ENCODE data around the gene NACC2. TPM values are rescaled to one million over a fixed set of nuclear protein-coding genes. Genes with fewer than 3 reads are reported as not detected.

Gene NACC2
- total and polyA plus RNA-seq, 2 experiments from 2014 or later, result 11.0 to 13.0 TPM

DNA sequence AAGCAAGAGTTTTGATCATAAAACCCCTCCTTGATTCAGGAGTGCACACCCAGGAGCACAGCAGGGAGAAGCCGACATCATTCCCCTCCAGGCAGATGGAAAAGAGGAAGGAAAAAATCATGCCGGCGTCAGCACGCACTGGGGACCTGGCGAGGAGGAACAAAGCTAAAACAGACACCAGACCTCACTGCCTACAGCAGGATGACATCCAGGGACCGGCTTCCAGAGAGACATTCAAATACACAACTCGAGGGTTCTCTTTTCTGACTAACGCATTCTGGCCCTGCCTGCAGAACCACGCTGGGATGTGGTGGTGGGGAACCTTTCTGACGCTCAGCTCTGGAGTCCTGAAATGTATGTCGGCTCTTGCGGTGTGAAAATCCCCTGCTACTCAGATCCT is 136.6 kb downstream of the NACC2 start:
- WGBS (ENCODE audit: low lambda C conversion rate, missing lambda C conversion rate), result 93% methylated on average over 12 of the region's 12 CpGs
- H3K27ac ChIP-seq, result no peak overlapping the region
- DNase-seq (ENCODE audit: low spot score), result no peak
- H3K79me2 ChIP-seq, result peaks cover 61% of the 10 kb centered on the region
- no peaks in the 10 kb centered on the region for H3K9me3 ChIP-seq (ENCODE audit: low read depth)
- peaks cover 7% of the 10 kb centered on the region for H4K20me1 ChIP-seq (ENCODE audit: insufficient read depth, poor library complexity, severe bottlenecking)
- H3K4me1 ChIP-seq (ENCODE audit: insufficient read depth), result peaks cover 13% of the 10 kb centered on the region
- no peaks in the 10 kb centered on the region for H3K9me2 ChIP-seq (replicated peaks; ENCODE audit: insufficient read depth)
- no peaks in the 10 kb centered on the region for H3K27me3 ChIP-seq
- no peak overlapping the region for H3K4me2 ChIP-seq
- H3K36me3 ChIP-seq (replicated peaks; ENCODE audit: insufficient read depth, low read depth), result no peaks in the 10 kb centered on the region
- TF ChIP-seq EZH2 (IDR thresholded peaks at IDR 0.05; ENCODE audit: borderline replicate concordance), result no peak
- TF ChIP-seq, protein P1, sequence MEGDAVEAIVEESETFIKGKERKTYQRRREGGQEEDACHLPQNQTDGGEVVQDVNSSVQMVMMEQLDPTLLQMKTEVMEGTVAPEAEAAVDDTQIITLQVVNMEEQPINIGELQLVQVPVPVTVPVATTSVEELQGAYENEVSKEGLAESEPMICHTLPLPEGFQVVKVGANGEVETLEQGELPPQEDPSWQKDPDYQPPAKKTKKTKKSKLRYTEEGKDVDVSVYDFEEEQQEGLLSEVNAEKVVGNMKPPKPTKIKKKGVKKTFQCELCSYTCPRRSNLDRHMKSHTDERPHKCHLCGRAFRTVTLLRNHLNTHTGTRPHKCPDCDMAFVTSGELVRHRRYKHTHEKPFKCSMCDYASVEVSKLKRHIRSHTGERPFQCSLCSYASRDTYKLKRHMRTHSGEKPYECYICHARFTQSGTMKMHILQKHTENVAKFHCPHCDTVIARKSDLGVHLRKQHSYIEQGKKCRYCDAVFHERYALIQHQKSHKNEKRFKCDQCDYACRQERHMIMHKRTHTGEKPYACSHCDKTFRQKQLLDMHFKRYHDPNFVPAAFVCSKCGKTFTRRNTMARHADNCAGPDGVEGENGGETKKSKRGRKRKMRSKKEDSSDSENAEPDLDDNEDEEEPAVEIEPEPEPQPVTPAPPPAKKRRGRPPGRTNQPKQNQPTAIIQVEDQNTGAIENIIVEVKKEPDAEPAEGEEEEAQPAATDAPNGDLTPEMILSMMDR (IDR thresholded peaks at IDR 0.05; ENCODE audit: poor library complexity), result no peak
- no peak for TF ChIP-seq EZH2phosphoT487 (IDR thresholded peaks at IDR 0.05; ENCODE audit: low read depth, severe bottlenecking, unreplicated experiment)
- no peak overlapping the region for H2AFZ ChIP-seq
- no peak overlapping the region for H3K4me3 ChIP-seq

DNA sequence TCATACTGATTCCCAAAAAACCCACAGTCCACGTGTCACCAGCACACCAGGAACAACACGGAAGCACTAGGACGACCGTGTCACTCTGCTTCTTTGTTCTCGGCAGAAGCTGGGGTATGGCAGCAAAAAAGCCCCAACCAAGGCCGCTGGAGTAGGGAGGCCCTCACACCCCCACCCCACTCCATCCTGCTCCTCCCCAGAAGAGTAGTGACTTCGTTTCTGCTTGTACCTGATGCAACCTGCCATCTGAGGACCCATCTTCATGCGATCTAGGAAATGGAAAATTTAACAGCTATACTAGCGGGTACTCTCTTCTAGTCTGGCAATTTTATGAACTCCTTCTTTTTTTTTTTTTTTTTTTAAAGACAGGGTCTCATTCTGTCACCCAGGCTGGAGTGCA is 137.7 kb downstream of the NACC2 start:
- WGBS (ENCODE audit: low lambda C conversion rate, missing lambda C conversion rate), result 98% methylated on average over 9 of the region's 9 CpGs
- peaks cover 61% of the 10 kb centered on the region for H3K79me2 ChIP-seq
- TF ChIP-seq EZH2phosphoT487 (IDR thresholded peaks at IDR 0.05; ENCODE audit: low read depth, severe bottlenecking, unreplicated experiment) (no peak), EZH2 (IDR thresholded peaks at IDR 0.05; ENCODE audit: borderline replicate concordance) (no peak)
- TF ChIP-seq, protein P1 (IDR thresholded peaks at IDR 0.05; ENCODE audit: poor library complexity), result no peak
- H3K27me3 ChIP-seq, result no peaks in the 10 kb centered on the region
- H2AFZ ChIP-seq, result no peak overlapping the region
- no peaks in the 10 kb centered on the region for H3K36me3 ChIP-seq (replicated peaks; ENCODE audit: insufficient read depth, low read depth)
- no peak overlapping the region for H3K4me3 ChIP-seq
- H4K20me1 ChIP-seq (ENCODE audit: insufficient read depth, poor library complexity, severe bottlenecking), result peaks cover 7% of the 10 kb centered on the region
- H3K9me3 ChIP-seq (ENCODE audit: low read depth), result no peaks in the 10 kb centered on the region
- no peak overlapping the region for H3K4me2 ChIP-seq
- H3K27ac ChIP-seq, result no peak overlapping the region
- H3K9me2 ChIP-seq (replicated peaks; ENCODE audit: insufficient read depth), result no peaks in the 10 kb centered on the region
- H3K4me1 ChIP-seq (ENCODE audit: insufficient read depth), result peaks cover 13% of the 10 kb centered on the region
- no peak for DNase-seq (ENCODE audit: low spot score)

DNA sequence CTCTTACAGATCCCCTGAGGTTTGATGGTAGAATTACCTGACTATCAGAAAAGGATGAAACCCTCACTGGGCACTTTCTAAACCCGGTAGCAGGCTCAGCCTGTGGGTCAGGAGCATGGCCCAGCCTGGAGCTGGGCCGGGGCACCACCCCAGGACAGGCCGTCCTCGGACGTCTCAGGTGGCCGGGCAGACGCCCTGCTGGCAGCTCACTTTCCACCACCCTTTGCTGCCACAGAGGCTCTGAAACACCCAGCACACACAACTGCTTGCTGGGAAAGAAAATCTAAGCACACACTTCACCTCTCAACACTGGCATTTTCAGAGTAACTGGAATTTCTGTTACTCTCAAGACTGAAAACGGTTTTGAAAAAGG is 138.3 kb downstream of the NACC2 start:
- WGBS (ENCODE audit: low lambda C conversion rate, missing lambda C conversion rate), result 94% methylated on average over 8 of the region's 8 CpGs
- H3K79me2 ChIP-seq, result peaks cover 61% of the 10 kb centered on the region
- H3K4me2 ChIP-seq, result no peak overlapping the region
- TF ChIP-seq EZH2phosphoT487 (IDR thresholded peaks at IDR 0.05; ENCODE audit: low read depth, severe bottlenecking, unreplicated experiment) (no peak), EZH2 (IDR thresholded peaks at IDR 0.05; ENCODE audit: borderline replicate concordance) (no peak)
- TF ChIP-seq, protein P1 (IDR thresholded peaks at IDR 0.05; ENCODE audit: poor library complexity), result no peak
- H3K9me2 ChIP-seq (replicated peaks; ENCODE audit: insufficient read depth), result no peaks in the 10 kb centered on the region
- H3K4me1 ChIP-seq (ENCODE audit: insufficient read depth), result peaks cover 13% of the 10 kb centered on the region
- no peaks in the 10 kb centered on the region for H3K9me3 ChIP-seq (ENCODE audit: low read depth)
- no peak overlapping the region for H2AFZ ChIP-seq
- H3K27me3 ChIP-seq, result no peaks in the 10 kb centered on the region
- H3K36me3 ChIP-seq (replicated peaks; ENCODE audit: insufficient read depth, low read depth), result no peaks in the 10 kb centered on the region
- DNase-seq (ENCODE audit: low spot score), result no peak
- no peak overlapping the region for H3K27ac ChIP-seq
- H3K4me3 ChIP-seq, result no peak overlapping the region
- peaks cover 7% of the 10 kb centered on the region for H4K20me1 ChIP-seq (ENCODE audit: insufficient read depth, poor library complexity, severe bottlenecking)

Other genes with a start within 250 kb of the NACC2 start
- gene CAMSAP1, start 187.7 kb downstream of the NACC2 start, total RNA-seq, result 15.6 and 18.2 TPM in 2 replicates
- 5.0 and 7.7 TPM in 2 replicates for gene CAMSAP1, start 187.7 kb downstream of the NACC2 start, polyA plus RNA-seq
- gene UBAC1, start 133.9 kb downstream of the NACC2 start, total RNA-seq, result 33.6 and 36.4 TPM in 2 replicates
- gene UBAC1, start 133.9 kb downstream of the NACC2 start, polyA plus RNA-seq, result 35.2 and 42.5 TPM in 2 replicates
- 32.9 and 37.8 TPM in 2 replicates for gene TMEM250, start 23.6 kb upstream of the NACC2 start, total RNA-seq
- 45.3 and 47.6 TPM in 2 replicates for gene TMEM250, start 23.6 kb upstream of the NACC2 start, polyA plus RNA-seq
- gene LHX3, start 109.8 kb upstream of the NACC2 start, total RNA-seq, result not detected in 2 replicates
- not detected in 2 replicates for gene LHX3, start 109.8 kb upstream of the NACC2 start, polyA plus RNA-seq
- 9.4 and 11.0 TPM in 2 replicates for gene QSOX2, start 150.5 kb upstream of the NACC2 start, total RNA-seq
- gene QSOX2, start 150.5 kb upstream of the NACC2 start, polyA plus RNA-seq, result 2.6 and 3.3 TPM in 2 replicates
- gene CCDC187, start 208.8 kb upstream of the NACC2 start, total RNA-seq, result 0.16 and 0.60 TPM in 2 replicates
- 0.23 and 0.75 TPM in 2 replicates for gene CCDC187, start 208.8 kb upstream of the NACC2 start, polyA plus RNA-seq
- gene GPSM1, start 232.2 kb upstream of the NACC2 start, total RNA-seq, result 25.5 and 27.3 TPM in 2 replicates
- 27.2 and 30.0 TPM in 2 replicates for gene GPSM1, start 232.2 kb upstream of the NACC2 start, polyA plus RNA-seq

All from hepatocyte (in vitro differentiated cells).